HepG2 (cell line): ENCODE measurements around the gene GPATCH8. TPM values are rescaled to one million over a fixed set of nuclear protein-coding genes. Genes with fewer than 3 reads are reported as not detected.

Experiments used
- BCL6 ChIP-seq: IDR thresholded peaks from 2 replicates; pipeline ENCODE4 v1.6.1; 2016; ENCODE audit warnings: missing genetic modification reagents, missing compliant biosample characterization
- BHLHE40 ChIP-seq: IDR thresholded peaks from 2 replicates; pipeline ENCODE4 v1.6.1; 2011; ENCODE audit warnings: low read length, improper control_type of control experiment
- CBX1 ChIP-seq: IDR thresholded peaks from one replicate; pipeline ENCODE4 v1.6.1; 2016; ENCODE audit warnings: antibody characterized with exemption, low read depth
- EEA1 ChIP-seq: sonication (generic); formaldehyde crosslinking; IDR thresholded peaks from 2 replicates; pipeline ENCODE4 v1.5.1; 2020; ENCODE audit warnings: mild to moderate bottlenecking, missing genetic modification reagents, borderline replicate concordance
- FOXM1 ChIP-seq: sonication (generic); formaldehyde crosslinking; IDR thresholded peaks from 2 replicates; pipeline ENCODE4 v1.5.0; 2020; ENCODE audit warnings: missing genetic modification reagents
- GTF2F1 ChIP-seq: fragments of 150-350 bp; IDR thresholded peaks from 2 replicates; pipeline ENCODE4 v1.6.1; 2014; ENCODE audit warnings: low read length
- HDAC2 ChIP-seq: sonication (generic); formaldehyde crosslinking; IDR thresholded peaks from 2 replicates; pipeline ENCODE4 v1.4.0; 2020; ENCODE audit warnings: missing genetic modification reagents
- KDM4B ChIP-seq: sonication (generic); formaldehyde crosslinking; IDR thresholded peaks from 2 replicates; pipeline ENCODE4 v1.4.0; 2020; ENCODE audit warnings: missing genetic modification reagents
- KDM6A ChIP-seq: IDR thresholded peaks from 2 replicates; pipeline ENCODE4 v1.6.1; 2016; ENCODE audit warnings: low read depth
- MBNL3 ChIP-seq: fragments of 250-450 bp; sonication (Bioruptor Pico); conservative IDR thresholded peaks from 2 replicates; pipeline ENCODE4 v1.8.0; 2022; ENCODE audit warnings: mild to moderate bottlenecking, inconsistent platforms
- MTF2 ChIP-seq: sonication (generic); formaldehyde crosslinking; IDR thresholded peaks from 2 replicates; pipeline ENCODE4 v1.5.0; 2020; ENCODE audit warnings: missing genetic modification reagents, borderline replicate concordance
- NFATC3 ChIP-seq: sonication (generic); formaldehyde crosslinking; IDR thresholded peaks from 2 replicates; pipeline ENCODE4 v1.5.1; 2020; ENCODE audit warnings: mild to moderate bottlenecking, missing genetic modification reagents
- RXRA ChIP-seq: sonication (generic); formaldehyde crosslinking; IDR thresholded peaks from 2 replicates; pipeline ENCODE4 v1.5.1; 2020; ENCODE audit warnings: missing genetic modification reagents
- SALL2 ChIP-seq: sonication (generic); formaldehyde crosslinking; IDR thresholded peaks from 2 replicates; pipeline ENCODE4 v1.8.1; 2023; ENCODE audit warnings: mild to moderate bottlenecking, missing genetic modification reagents, inconsistent platforms
- SIX4 ChIP-seq: sonication (generic); formaldehyde crosslinking; IDR thresholded peaks from 2 replicates; pipeline ENCODE4 v1.4.0; 2020; ENCODE audit warnings: missing genetic modification reagents
- ZBTB21 ChIP-seq: sonication (generic); formaldehyde crosslinking; IDR thresholded peaks from 2 replicates; pipeline ENCODE4 v1.4.0; 2020; ENCODE audit warnings: missing genetic modification reagents
- ZBTB34 ChIP-seq: sonication (generic); formaldehyde crosslinking; IDR thresholded peaks from 2 replicates; pipeline ENCODE4 v1.8.0; 2022; ENCODE audit warnings: mild to moderate bottlenecking, missing genetic modification reagents
- ZEB1 ChIP-seq: IDR thresholded peaks from 2 replicates; pipeline ENCODE4 v1.6.1; 2012; ENCODE audit warnings: mild to moderate bottlenecking, low read depth, inconsistent platforms; ENCODE audit not compliant: insufficient replicate concordance
- ZNF263 ChIP-seq: sonication (generic); formaldehyde crosslinking; IDR thresholded peaks from 2 replicates; pipeline ENCODE4 v1.4.0; 2020; ENCODE audit warnings: missing genetic modification reagents
- ZNF432 ChIP-seq: sonication (generic); formaldehyde crosslinking; IDR thresholded peaks from 2 replicates; pipeline ENCODE4 v1.5.0; 2020; ENCODE audit warnings: missing genetic modification reagents, mild to moderate bottlenecking, borderline replicate concordance
- ZNF496 ChIP-seq: sonication (generic); formaldehyde crosslinking; IDR thresholded peaks from 2 replicates; pipeline ENCODE4 v1.8.1; 2023; ENCODE audit warnings: mild to moderate bottlenecking, moderate library complexity, missing genetic modification reagents; ENCODE audit not compliant: insufficient replicate concordance
- ZNF510 ChIP-seq: sonication (generic); formaldehyde crosslinking; IDR thresholded peaks from 2 replicates; pipeline ENCODE4 v1.4.0; 2020; ENCODE audit warnings: low read depth, mild to moderate bottlenecking, missing genetic modification reagents
- ZNF644 ChIP-seq: IDR thresholded peaks from 2 replicates; pipeline ENCODE4 v1.6.1; 2016; ENCODE audit warnings: low read depth
- ZNF691 ChIP-seq: sonication (generic); formaldehyde crosslinking; IDR thresholded peaks from 2 replicates; pipeline ENCODE4 v1.4.0; 2020; ENCODE audit warnings: missing genetic modification reagents, low read depth, mild to moderate bottlenecking, borderline replicate concordance
- polyA plus RNA-seq, 8 experiments: library from polyadenylated mRNA; depleted of rRNA in 3 of 8; stranded (reverse) in 7 of 8; unstranded in 1 of 8; fragments of >200 nt; fragmentation: Illumina TruSeq in 4 of 8; extraction: Trizol in 4 of 8; gene quantifications; 2 replicates each; pipeline versions ENCODE4 v1.2.1 to v1.2.3, GENCODE V29; 2011 to 2016; ENCODE audit warnings: low read depth in 4 of 8, missing spikeins in 1 of 8, mixed read lengths in 1 of 8; ENCODE audit not compliant: insufficient read depth in 1 of 8
- total RNA-seq, 5 experiments: library from RNA; depleted of rRNA; stranded (reverse); fragments of >200 nt; fragmentation: Illumina TruSeq; extraction: Trizol; gene quantifications; 2 replicates each; pipeline ENCODE4 v1.2.3, GENCODE V29; 2016; ENCODE audit warnings: low read depth in 1 of 5
- TF ChIP-seq, protein P1 (sequence below): sonication (generic); formaldehyde crosslinking; IDR thresholded peaks from 2 replicates; pipeline ENCODE4 v1.5.1; 2020; ENCODE audit warnings: missing genetic modification reagents, mild to moderate bottlenecking, borderline replicate concordance
- TF ChIP-seq, protein P2 (sequence below): IDR thresholded peaks from 2 replicates; pipeline ENCODE4 v1.6.1; 2012; ENCODE audit warnings: low read depth, low read length, improper control_type of control experiment

GPATCH8 gene
- total and polyA plus RNA-seq, 2 of the 13 experiments (the other 11 are each of a cell fraction or from before 2014, with no cell fraction given): 20.7 to 21.5 TPM

GRCh38 chr17:44503147-44504029, at the start of gene GPATCH8 (continued):
- no peak for TF ChIP-seq CBX1
- TF ChIP-seq KDM4B (CRISPR knock-in tag): 0 out of 2 replicates have a peak, but pooled peaks have one; percentile 17
- TF ChIP-seq MBNL3: no peak
- peak; percentile 40; the same call in 1 of the 2 replicates for TF ChIP-seq ZNF644 (CRISPR knock-in tag)
- TF ChIP-seq BCL6 (CRISPR knock-in tag): peak; percentile 23; the same call in 1 of the 2 replicates
- TF ChIP-seq HDAC2 (CRISPR knock-in tag): peak; percentile 49
- peak; percentile 86; the same call in 1 of the 2 replicates for TF ChIP-seq EEA1 (CRISPR knock-in tag)
- TF ChIP-seq ZEB1: no peak
- no peak for TF ChIP-seq MTF2 (CRISPR knock-in tag)
- TF ChIP-seq NFATC3 (CRISPR knock-in tag): no peak
- TF ChIP-seq FOXM1 (CRISPR knock-in tag): no peak
- TF ChIP-seq, protein P1, sequence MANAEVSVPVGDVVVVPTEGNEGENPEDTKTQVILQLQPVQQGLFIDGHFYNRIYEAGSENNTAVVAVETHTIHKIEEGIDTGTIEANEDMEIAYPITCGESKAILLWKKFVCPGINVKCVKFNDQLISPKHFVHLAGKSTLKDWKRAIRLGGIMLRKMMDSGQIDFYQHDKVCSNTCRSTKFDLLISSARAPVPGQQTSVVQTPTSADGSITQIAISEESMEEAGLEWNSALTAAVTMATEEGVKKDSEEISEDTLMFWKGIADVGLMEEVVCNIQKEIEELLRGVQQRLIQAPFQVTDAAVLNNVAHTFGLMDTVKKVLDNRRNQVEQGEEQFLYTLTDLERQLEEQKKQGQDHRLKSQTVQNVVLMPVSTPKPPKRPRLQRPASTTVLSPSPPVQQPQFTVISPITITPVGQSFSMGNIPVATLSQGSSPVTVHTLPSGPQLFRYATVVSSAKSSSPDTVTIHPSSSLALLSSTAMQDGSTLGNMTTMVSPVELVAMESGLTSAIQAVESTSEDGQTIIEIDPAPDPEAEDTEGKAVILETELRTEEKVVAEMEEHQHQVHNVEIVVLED (CRISPR knock-in tag): peak; percentile 84
- no peak for TF ChIP-seq ZBTB34
- TF ChIP-seq ZNF432 (CRISPR knock-in tag): no peak
- peak; percentile 99 for TF ChIP-seq RXRA (CRISPR knock-in tag)
- TF ChIP-seq BHLHE40: no peak; the same call in 1 of the 2 replicates
- TF ChIP-seq ZNF510: no peak
- no peak for TF ChIP-seq ZNF263 (CRISPR knock-in tag)
- peak; percentile 55; the same call in 1 of the 2 replicates for TF ChIP-seq ZNF691 (CRISPR knock-in tag)
- TF ChIP-seq ZNF496 (CRISPR knock-in tag): no peak
- no peak for TF ChIP-seq SIX4 (CRISPR knock-in tag)
- TF ChIP-seq KDM6A (CRISPR knock-in tag): 0 out of 2 replicates have a peak, but pooled peaks have one; percentile 58
- TF ChIP-seq GTF2F1: no peak
- TF ChIP-seq SALL2 (CRISPR knock-in tag): peak; percentile 21; the same call in 1 of the 2 replicates
- TF ChIP-seq ZBTB21 (CRISPR knock-in tag): no peak
- TF ChIP-seq, protein P2, sequence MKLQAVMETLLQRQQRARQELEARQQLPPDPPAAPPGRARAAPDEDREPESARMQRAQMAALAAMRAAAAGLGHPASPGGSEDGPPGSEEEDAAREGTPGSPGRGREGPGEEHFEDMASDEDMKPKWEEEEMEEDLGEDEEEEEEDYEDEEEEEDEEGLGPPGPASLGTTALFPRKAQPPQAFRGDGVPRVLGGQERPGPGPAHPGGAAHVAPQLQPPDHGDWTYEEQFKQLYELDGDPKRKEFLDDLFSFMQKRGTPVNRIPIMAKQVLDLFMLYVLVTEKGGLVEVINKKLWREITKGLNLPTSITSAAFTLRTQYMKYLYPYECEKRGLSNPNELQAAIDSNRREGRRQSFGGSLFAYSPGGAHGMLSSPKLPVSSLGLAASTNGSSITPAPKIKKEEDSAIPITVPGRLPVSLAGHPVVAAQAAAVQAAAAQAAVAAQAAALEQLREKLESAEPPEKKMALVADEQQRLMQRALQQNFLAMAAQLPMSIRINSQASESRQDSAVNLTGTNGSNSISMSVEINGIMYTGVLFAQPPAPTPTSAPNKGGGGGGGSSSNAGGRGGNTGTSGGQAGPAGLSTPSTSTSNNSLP: no peak
